Spleen (tissue), 11 donors: ENCODE measurements around the gene MST1. TPM values are rescaled to one million over a fixed set of nuclear protein-coding genes. Genes with fewer than 3 reads are reported as not detected.

Experiments used
- DNase-seq: peaks from one replicate; pipeline ENCODE4 v3.0.0-alpha.2; 2020
- H3K27ac ChIP-seq, 8 donors: fragments of 200-600 bp; sonication (generic) in 7 of 8; 1 replicate in 4 of 8; 2 replicates in 4 of 8; pipeline versions ENCODE4 v1.5.0 to v1.8.0; 2016 to 2021; ENCODE audit warnings: inconsistent platforms in 4 of 8, mild to moderate bottlenecking in 4 of 8, moderate library complexity in 1 of 8
- H3K27me3 ChIP-seq, 7 donors: fragments of 200-600 bp; sonication (generic) in 6 of 7; replicated peaks in 1 of 7; 1 replicate in 4 of 7; 2 replicates in 3 of 7; pipeline versions ENCODE4 v1.5.0 to v1.8.0; 2016 to 2021; ENCODE audit warnings: inconsistent platforms in 3 of 7, mild to moderate bottlenecking in 1 of 7
- H3K36me3 ChIP-seq, 6 donors: fragments of 200-600 bp; sonication (generic) in 5 of 6; 1 replicate in 4 of 6; 2 replicates in 2 of 6; pipeline versions ENCODE4 v1.5.0 to v1.8.0; 2016 to 2021; ENCODE audit warnings: inconsistent platforms in 2 of 6
- H3K4me1 ChIP-seq, 6 donors: fragments of 200-600 bp; sonication (generic) in 5 of 6; 1 replicate in 3 of 6; 2 replicates in 3 of 6; pipeline versions ENCODE4 v1.5.0 to v1.8.0; 2016 to 2021; ENCODE audit warnings: inconsistent platforms in 3 of 6
- H3K4me3 ChIP-seq, 8 donors: fragments of 200-600 bp; sonication (generic) in 7 of 8; 1 replicate in 4 of 8; 2 replicates in 4 of 8; pipeline versions ENCODE4 v1.5.0 to v1.8.0; 2016 to 2021; ENCODE audit warnings: inconsistent platforms in 4 of 8, mild to moderate bottlenecking in 4 of 8, moderate library complexity in 2 of 8
- H3K9me3 ChIP-seq, 8 donors: fragments of 200-600 bp; sonication (generic) in 7 of 8; 1 replicate in 4 of 8; 2 replicates in 4 of 8; pipeline versions ENCODE4 v1.5.0 to v1.8.0; 2016 to 2021; ENCODE audit warnings: inconsistent platforms in 4 of 8
- CTCF ChIP-seq, 11 experiments: fragments of 200-600 bp in 7 of 11; fragments of 450-650 bp in 4 of 11; sonication (generic) in 4 of 11; IDR thresholded peaks in 8 of 11; conservative IDR thresholded peaks in 3 of 11; 1 replicate in 7 of 11; 2 replicates in 4 of 11; pipeline versions ENCODE4 v1.4.0 to v1.8.0; 2016 to 2021; ENCODE audit warnings: antibody characterized with exemption in 11 of 11, inconsistent platforms in 4 of 11, mild to moderate bottlenecking in 1 of 11
- POLR2A ChIP-seq, 3 donors: fragments of 450-650 bp; IDR thresholded peaks; one replicate each; pipeline ENCODE4 v1.5.1; 2017; ENCODE audit warnings: antibody characterized with exemption in 3 of 3, mild to moderate bottlenecking in 1 of 3
- POLR2AphosphoS5 ChIP-seq, 3 donors: sonication (generic); formaldehyde crosslinking; IDR thresholded peaks; one replicate each; pipeline ENCODE4 v1.5.1; 2017; ENCODE audit warnings: antibody characterized with exemption in 3 of 3
- WGBS, 5 donors: extraction: QIAGEN DNeasy Blood & Tissue Kit in 3 of 5; methylation state at CpG; one replicate each; pipeline versions ENCODE4 v1.1.5 to v1.1.7; 2013 to 2018; 5-methylcytosine and 5-hydroxymethylcytosine counted together
- intact Hi-C: fragments of 100-400 bp; cut with DNase I; formaldehyde crosslinking; loops from one replicate; pipeline ENCODE4 v1.15.0; 2023; ENCODE audit warnings: low total_unique reads
- polyA plus RNA-seq, 3 donors: library from polyadenylated mRNA; stranded (reverse); fragments of 200-250 nt; gene quantifications; one replicate each; pipeline ENCODE4 v1.2.1, GENCODE V29; 2013
- total RNA-seq, 7 donors: library from RNA; depleted of rRNA in 3 of 7; stranded (reverse); fragments of >200 nt in 3 of 7; fragmentation: NEBNext Ultra II Directional in 4 of 7; extraction: Animal tissue kit (Norgen Biotek cat#: 25700) in 4 of 7; gene quantifications; one replicate each; pipeline versions ENCODE4 v1.1.0 to v1.2.1, GENCODE V29; 2016 to 2021
- donor health status: healthy with polysubstance abuse.
- donor health status: DM: no; HTN: no; CAD: no; lungs with moderate emphysema.
- donor health status: DM: no; HTN: no; CAD: no.
- donor health status: Bipolar disorder and iron deficiency.
- donor health status: healthy.
- donor health status: DM: no; HTN: no; CAD: no.
- donor health status: DM: yes; HTN: yes; CAD: no.

The MST1 gene
- total and polyA plus RNA-seq, 10 donors, result 17.0 to 65.8 (median 23.6) TPM

- intact Hi-C loops, result no loop called here
- DNase-seq, result no peak
- H3K9me3 ChIP-seq, result no peaks in the 10 kb centered on the region
- no peak overlapping the region for H3K27ac ChIP-seq
- H3K4me3 ChIP-seq, result no peak overlapping the region
- TF ChIP-seq POLR2A (IDR thresholded peaks at IDR 0.05) (no peak), POLR2AphosphoS5 (IDR thresholded peaks at IDR 0.05) (no peak), CTCF (IDR thresholded peaks at IDR 0.05 in 8 of 11, conservative IDR thresholded peaks at IDR 0.05 in 3 of 11) (no peak)
- peaks cover 0 to 9% (median 0%) of the 10 kb centered on the region in 7 donors for H3K27me3 ChIP-seq
- H3K36me3 ChIP-seq, result no peaks in the 10 kb centered on the region
- H3K4me1 ChIP-seq, result peaks cover 0 to 10% (median 1%) of the 10 kb centered on the region in 6 donors
- WGBS, 5 donors, result 59 to 82% (median 63%) methylated on average over 8 of the region's 8 CpGs
Measured at GRCh38 chr3:49666592-49666991, 22.7 kb downstream of the MST1 start.

GRCh38 chr3:49665822-49666519 lies 23.3 kb downstream of the MST1 start:
- Histone ChIP-seq H3K27me3 (peaks cover 0 to 9% (median 0%) of the 10 kb centered on the region in 7 donors), H3K27ac (no peak overlapping the region), H3K9me3 (no peaks in the 10 kb centered on the region), H3K4me1 (peaks cover 0 to 7% (median 0%) of the 10 kb centered on the region in 6 donors), H3K4me3 (no peak overlapping the region), H3K36me3 (no peaks in the 10 kb centered on the region)
- WGBS, 5 donors, result 81 to 95% (median 93%) methylated on average over 6 of the region's 6 CpGs
- no peak for DNase-seq
- TF ChIP-seq CTCF (IDR thresholded peaks at IDR 0.05 in 8 of 11, conservative IDR thresholded peaks at IDR 0.05 in 3 of 11) (no peak), POLR2AphosphoS5 (IDR thresholded peaks at IDR 0.05) (peak in 1 of 3 donors; percentile 24), POLR2A (IDR thresholded peaks at IDR 0.05) (no peak)
- intact Hi-C loops, result no loop called here

- H3K9me3 ChIP-seq, result no peaks in the 10 kb centered on the region
- H3K4me3 ChIP-seq, result no peak overlapping the region
- H3K36me3 ChIP-seq, result no peaks in the 10 kb centered on the region
- intact Hi-C loops, result no loop called here
- no peak for DNase-seq
- H3K27me3 ChIP-seq, result peaks cover 0 to 9% (median 0%) of the 10 kb centered on the region in 7 donors
- no peak overlapping the region for H3K27ac ChIP-seq
- H3K4me1 ChIP-seq, result peaks cover 0 to 7% (median 0%) of the 10 kb centered on the region in 6 donors
- 81 to 93% (median 91%) methylated on average over 9 to 11 of the region's 11 CpGs for whole genome bisulfite sequencing, 5 donors
- TF ChIP-seq CTCF (IDR thresholded peaks at IDR 0.05 in 8 of 11, conservative IDR thresholded peaks at IDR 0.05 in 3 of 11) (no peak), POLR2A (IDR thresholded peaks at IDR 0.05) (no peak), POLR2AphosphoS5 (IDR thresholded peaks at IDR 0.05) (no peak)
Measured at GRCh38 chr3:49664300-49664699, 25.0 kb downstream of the MST1 start.

GRCh38 chr3:49663831-49664230 lies 25.4 kb downstream of the MST1 start:
- peaks cover 0 to 7% (median 0%) of the 10 kb centered on the region in 6 donors for H3K4me1 ChIP-seq
- no peak overlapping the region for H3K4me3 ChIP-seq
- H3K36me3 ChIP-seq, result no peaks in the 10 kb centered on the region
- 95 to 100% (median 100%) methylated on average over 1 of the region's 1 CpG for WGBS, 5 donors
- no peaks in the 10 kb centered on the region for H3K9me3 ChIP-seq
- no peak overlapping the region for H3K27ac ChIP-seq
- TF ChIP-seq POLR2A (IDR thresholded peaks at IDR 0.05) (no peak), CTCF (IDR thresholded peaks at IDR 0.05 in 8 of 11, conservative IDR thresholded peaks at IDR 0.05 in 3 of 11) (no peak), POLR2AphosphoS5 (IDR thresholded peaks at IDR 0.05) (no peak)
- intact Hi-C loops, result no loop called here
- H3K27me3 ChIP-seq, result peaks cover 0 to 9% (median 0%) of the 10 kb centered on the region in 7 donors
- no peak for DNase-seq
